ENCODE measurements around the gene JMJD7.
A peak's percentile ranks its signal among the peaks of the same experiment; 100 is the strongest.

JMJD7 gene

GRCh38 chr15:41811432-41812195 is 16.3 kb upstream of the JMJD7 start:
- Histone ChIP-seq H3K4me3 (ENCODE audit: control insufficient read depth in 1 of 7, extremely low read depth in 1 of 7, insufficient read depth in 4 of 7, low read depth in 2 of 7, low read length in 6 of 7) (no peak overlapping the region), H3K9me3 (ENCODE audit: control extremely low read depth in 1 of 5, control insufficient read depth in 4 of 5, insufficient read depth in 2 of 5, low read depth in 1 of 5, low read length in 4 of 5) (no peaks in the 10 kb centered on the region), H3K27me3 (replicated peaks in 2 of 5; ENCODE audit: control insufficient read depth in 4 of 5, insufficient read depth in 5 of 5, low read length in 4 of 5) (no peaks in the 10 kb centered on the region), H3K4me1 (ENCODE audit: control extremely low read depth in 1 of 4, control insufficient read depth in 4 of 4, insufficient read depth in 4 of 4, low read length in 3 of 4) (peaks cover 0 to 30% (median 24%) of the 10 kb centered on the region in 4 experiments), H3K36me3 (ENCODE audit: control insufficient read depth in 4 of 4, insufficient read depth in 4 of 4, low read length in 3 of 4) (peaks cover 2 to 48% (median 29%) of the 10 kb centered on the region in 4 experiments), H3K27ac (ENCODE audit: insufficient read depth in 1 of 2, low read depth in 1 of 2, low read length in 2 of 2, poor library complexity in 1 of 2, severe bottlenecking in 2 of 2) (no peak overlapping the region)
- ChIA-PET CTCF (interaction anchor here (0.8 to 6.7 kb wide), 30 partner anchors 8 to 346 kb away, joined by 3 to 319 read pairs (median 5); partner anchors contain the start of gene MAPKBP1), POLR2A (interaction anchor here (1.0 to 3.9 kb wide), 2 partner anchors 15 to 38 kb away, joined by 3 to 24 read pairs; partner anchors contain the start of gene MAPKBP1)
- DNase-seq: peak; percentile 81 to 86 (median 82)
- WGBS (ENCODE audit: insufficient coverage): 39% methylated on average over 10 of the region's 18 CpGs

GRCh38 chr15:41812820-41813375 is 15.0 kb upstream of the JMJD7 start:
- ChIA-PET POLR2A (no interaction called here), CTCF (interaction anchor here (0.9 to 6.7 kb wide), 14 partner anchors 10 to 348 kb away, joined by 3 to 319 read pairs (median 20); partner anchors contain the start of gene MAPKBP1)
- Histone ChIP-seq H3K27me3 (replicated peaks in 2 of 5; ENCODE audit: control insufficient read depth in 4 of 5, insufficient read depth in 5 of 5, low read length in 4 of 5) (no peaks in the 10 kb centered on the region), H3K36me3 (ENCODE audit: control insufficient read depth in 4 of 4, insufficient read depth in 4 of 4, low read length in 3 of 4) (peaks cover 4 to 61% (median 38%) of the 10 kb centered on the region in 4 experiments), H3K4me1 (ENCODE audit: control extremely low read depth in 1 of 4, control insufficient read depth in 4 of 4, insufficient read depth in 4 of 4, low read length in 3 of 4) (peaks cover 0 to 29% (median 24%) of the 10 kb centered on the region in 4 experiments), H3K27ac (ENCODE audit: insufficient read depth in 1 of 2, low read depth in 1 of 2, low read length in 2 of 2, poor library complexity in 1 of 2, severe bottlenecking in 2 of 2) (no peak overlapping the region), H3K4me3 (ENCODE audit: control insufficient read depth in 1 of 7, extremely low read depth in 1 of 7, insufficient read depth in 4 of 7, low read depth in 2 of 7, low read length in 6 of 7) (no peak overlapping the region), H3K9me3 (ENCODE audit: control extremely low read depth in 1 of 5, control insufficient read depth in 4 of 5, insufficient read depth in 2 of 5, low read depth in 1 of 5, low read length in 4 of 5) (no peaks in the 10 kb centered on the region)
- 96% methylated on average over 10 of the region's 11 CpGs for WGBS (ENCODE audit: insufficient coverage)
- DNase-seq: no peak

DNA sequence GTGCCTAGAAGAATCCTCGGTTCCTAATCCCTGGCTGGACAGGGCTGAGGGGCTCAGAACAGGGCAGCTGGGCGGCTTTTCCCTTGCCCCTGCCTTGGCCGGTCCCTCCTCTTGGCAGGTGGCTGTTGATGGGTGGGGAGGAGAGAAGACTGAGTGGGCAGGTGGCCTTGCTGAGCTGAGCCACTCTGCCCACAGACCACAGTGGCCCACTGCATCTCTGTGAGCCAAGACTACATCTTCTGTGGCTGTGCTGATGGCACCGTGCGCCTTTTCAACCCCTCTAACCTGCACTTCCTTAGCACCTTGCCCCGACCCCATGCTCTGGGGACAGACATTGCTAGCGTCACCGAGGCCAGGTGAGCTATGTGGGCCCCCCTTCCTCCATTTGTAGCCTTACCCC is 14.5 kb upstream of the JMJD7 start:
- 94% methylated on average over 6 of the region's 8 CpGs for WGBS (ENCODE audit: insufficient coverage)
- Histone ChIP-seq H3K27me3 (replicated peaks in 2 of 5; ENCODE audit: control insufficient read depth in 4 of 5, insufficient read depth in 5 of 5, low read length in 4 of 5) (no peaks in the 10 kb centered on the region), H3K4me3 (ENCODE audit: control insufficient read depth in 1 of 7, extremely low read depth in 1 of 7, insufficient read depth in 4 of 7, low read depth in 2 of 7, low read length in 6 of 7) (no peak overlapping the region), H3K9me3 (ENCODE audit: control extremely low read depth in 1 of 5, control insufficient read depth in 4 of 5, insufficient read depth in 2 of 5, low read depth in 1 of 5, low read length in 4 of 5) (no peaks in the 10 kb centered on the region), H3K27ac (ENCODE audit: insufficient read depth in 1 of 2, low read depth in 1 of 2, low read length in 2 of 2, poor library complexity in 1 of 2, severe bottlenecking in 2 of 2) (no peak overlapping the region), H3K4me1 (ENCODE audit: control extremely low read depth in 1 of 4, control insufficient read depth in 4 of 4, insufficient read depth in 4 of 4, low read length in 3 of 4) (peaks cover 0 to 29% (median 24%) of the 10 kb centered on the region in 4 experiments), H3K36me3 (ENCODE audit: control insufficient read depth in 4 of 4, insufficient read depth in 4 of 4, low read length in 3 of 4) (peaks cover 9 to 66% (median 43%) of the 10 kb centered on the region in 4 experiments)
- DNase-seq: no peak
- ChIA-PET POLR2A (no interaction called here), CTCF (interaction anchor here (0.9 to 6.7 kb wide), 13 partner anchors 9 to 209 kb away, joined by 3 to 319 read pairs (median 22); partner anchors contain the start of gene MAPKBP1)

- DNase-seq: no peak
- Histone ChIP-seq H3K27me3 (replicated peaks in 2 of 5; ENCODE audit: control insufficient read depth in 4 of 5, insufficient read depth in 5 of 5, low read length in 4 of 5) (no peaks in the 10 kb centered on the region), H3K36me3 (ENCODE audit: control insufficient read depth in 4 of 4, insufficient read depth in 4 of 4, low read length in 3 of 4) (peaks cover 9 to 77% (median 51%) of the 10 kb centered on the region in 4 experiments), H3K4me3 (ENCODE audit: control insufficient read depth in 1 of 7, extremely low read depth in 1 of 7, insufficient read depth in 4 of 7, low read depth in 2 of 7, low read length in 6 of 7) (no peak overlapping the region), H3K4me1 (ENCODE audit: control extremely low read depth in 1 of 4, control insufficient read depth in 4 of 4, insufficient read depth in 4 of 4, low read length in 3 of 4) (peaks cover 0 to 22% (median 17%) of the 10 kb centered on the region in 4 experiments), H3K9me3 (ENCODE audit: control extremely low read depth in 1 of 5, control insufficient read depth in 4 of 5, insufficient read depth in 2 of 5, low read depth in 1 of 5, low read length in 4 of 5) (no peaks in the 10 kb centered on the region), H3K27ac (ENCODE audit: insufficient read depth in 1 of 2, low read depth in 1 of 2, low read length in 2 of 2, poor library complexity in 1 of 2, severe bottlenecking in 2 of 2) (no peak overlapping the region)
- POLR2A ChIA-PET: no interaction called here
- CTCF ChIA-PET: interaction anchor here (1.0 to 6.7 kb wide), 4 partner anchors 38 to 119 kb away, joined by 3 to 319 read pairs (median 27); partner anchors contain the start of gene MAPKBP1
- WGBS (ENCODE audit: insufficient coverage): 100% methylated on average over 3 of the region's 5 CpGs
Measured at GRCh38 chr15:41814534-41814933, 13.4 kb upstream of the JMJD7 start.

GRCh38 chr15:41816788-41817187 is 11.1 kb upstream of the JMJD7 start:
- CTCF ChIA-PET: interaction anchor here (0.6 to 2.4 kb wide), 6 partner anchors 10 to 88 kb away, joined by 3 to 11 read pairs (median 4); partner anchors contain the start of gene MAPKBP1
- no peaks in the 10 kb centered on the region for H3K27me3 ChIP-seq (replicated peaks in 2 of 5; ENCODE audit: control insufficient read depth in 4 of 5, insufficient read depth in 5 of 5, low read length in 4 of 5)
- no peak overlapping the region for H3K27ac ChIP-seq (ENCODE audit: insufficient read depth in 1 of 2, low read depth in 1 of 2, low read length in 2 of 2, poor library complexity in 1 of 2, severe bottlenecking in 2 of 2)
- peaks cover 11 to 99% (median 65%) of the 10 kb centered on the region in 4 experiments for H3K36me3 ChIP-seq (ENCODE audit: control insufficient read depth in 4 of 4, insufficient read depth in 4 of 4, low read length in 3 of 4)
- no peaks in the 10 kb centered on the region for H3K9me3 ChIP-seq (ENCODE audit: control extremely low read depth in 1 of 5, control insufficient read depth in 4 of 5, insufficient read depth in 2 of 5, low read depth in 1 of 5, low read length in 4 of 5)
- peaks cover 0 to under 1% (median 0%) of the 10 kb centered on the region in 4 experiments for H3K4me1 ChIP-seq (ENCODE audit: control extremely low read depth in 1 of 4, control insufficient read depth in 4 of 4, insufficient read depth in 4 of 4, low read length in 3 of 4)
- POLR2A ChIA-PET: no interaction called here
- no peak for DNase-seq
- no peak overlapping the region for H3K4me3 ChIP-seq (ENCODE audit: control insufficient read depth in 1 of 7, extremely low read depth in 1 of 7, insufficient read depth in 4 of 7, low read depth in 2 of 7, low read length in 6 of 7)
- WGBS (ENCODE audit: insufficient coverage): 95% methylated on average over 9 of the region's 9 CpGs

GRCh38 chr15:41817327-41817726 is 10.6 kb upstream of the JMJD7 start:
- Histone ChIP-seq H3K36me3 (ENCODE audit: control insufficient read depth in 4 of 4, insufficient read depth in 4 of 4, low read length in 3 of 4) (peaks cover 11 to 100% (median 67%) of the 10 kb centered on the region in 4 experiments), H3K27me3 (replicated peaks in 2 of 5; ENCODE audit: control insufficient read depth in 4 of 5, insufficient read depth in 5 of 5, low read length in 4 of 5) (no peaks in the 10 kb centered on the region), H3K4me1 (ENCODE audit: control extremely low read depth in 1 of 4, control insufficient read depth in 4 of 4, insufficient read depth in 4 of 4, low read length in 3 of 4) (no peaks in the 10 kb centered on the region), H3K27ac (ENCODE audit: insufficient read depth in 1 of 2, low read depth in 1 of 2, low read length in 2 of 2, poor library complexity in 1 of 2, severe bottlenecking in 2 of 2) (no peak overlapping the region), H3K4me3 (ENCODE audit: control insufficient read depth in 1 of 7, extremely low read depth in 1 of 7, insufficient read depth in 4 of 7, low read depth in 2 of 7, low read length in 6 of 7) (no peak overlapping the region), H3K9me3 (ENCODE audit: control extremely low read depth in 1 of 5, control insufficient read depth in 4 of 5, insufficient read depth in 2 of 5, low read depth in 1 of 5, low read length in 4 of 5) (no peaks in the 10 kb centered on the region)
- 99% methylated on average over 12 of the region's 14 CpGs for WGBS (ENCODE audit: insufficient coverage)
- ChIA-PET CTCF (interaction anchor here (0.6 to 2.4 kb wide), 7 partner anchors 10 to 87 kb away, joined by 3 to 11 read pairs (median 4); partner anchors contain the start of gene MAPKBP1), POLR2A (no interaction called here)
- no peak for DNase-seq
